Mammary epithelial cell (primary cell): ENCODE measurements around the gene SPPL2A.

Experiments
- EZH2 ChIP-seq: IDR thresholded peaks from 2 replicates; pipeline ENCODE4 v1.6.1; 2012; ENCODE audit warnings: low read length, inconsistent platforms, borderline replicate concordance
- TF ChIP-seq, protein P1 (sequence below), 2 donors: IDR thresholded peaks in 1 of 2; conservative IDR thresholded peaks in 1 of 2; 2 replicates each; pipeline ENCODE4 v1.5.1; 2011 to 2012; ENCODE audit warnings: inconsistent platforms in 2 of 2, low read length in 2 of 2, mild to moderate bottlenecking in 2 of 2, control low read depth in 1 of 2, low read depth in 1 of 2; ENCODE audit not compliant: insufficient read depth in 1 of 2; ENCODE audit errors: extremely low read depth in 1 of 2

DNA sequence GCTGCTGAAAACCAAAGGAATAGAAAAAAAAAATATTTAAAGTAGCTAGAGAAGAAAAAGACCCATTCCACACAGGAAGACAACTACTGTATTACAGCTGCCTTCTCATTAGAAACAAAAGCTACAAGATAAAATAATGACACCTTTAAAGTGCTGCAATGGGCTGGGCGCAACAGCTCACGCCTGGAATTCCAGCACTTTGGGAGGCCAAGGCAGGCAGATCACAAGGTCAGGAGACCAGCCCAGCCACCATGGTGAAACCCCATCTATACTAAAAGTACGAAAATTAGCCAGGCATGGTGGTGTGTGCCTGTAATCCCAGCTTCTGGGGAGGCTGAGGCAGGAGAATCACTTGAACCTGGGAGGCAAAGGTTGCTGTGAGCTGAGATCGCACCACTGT lies 110.0 kb downstream of the SPPL2A start:
- TF ChIP-seq, protein P1, sequence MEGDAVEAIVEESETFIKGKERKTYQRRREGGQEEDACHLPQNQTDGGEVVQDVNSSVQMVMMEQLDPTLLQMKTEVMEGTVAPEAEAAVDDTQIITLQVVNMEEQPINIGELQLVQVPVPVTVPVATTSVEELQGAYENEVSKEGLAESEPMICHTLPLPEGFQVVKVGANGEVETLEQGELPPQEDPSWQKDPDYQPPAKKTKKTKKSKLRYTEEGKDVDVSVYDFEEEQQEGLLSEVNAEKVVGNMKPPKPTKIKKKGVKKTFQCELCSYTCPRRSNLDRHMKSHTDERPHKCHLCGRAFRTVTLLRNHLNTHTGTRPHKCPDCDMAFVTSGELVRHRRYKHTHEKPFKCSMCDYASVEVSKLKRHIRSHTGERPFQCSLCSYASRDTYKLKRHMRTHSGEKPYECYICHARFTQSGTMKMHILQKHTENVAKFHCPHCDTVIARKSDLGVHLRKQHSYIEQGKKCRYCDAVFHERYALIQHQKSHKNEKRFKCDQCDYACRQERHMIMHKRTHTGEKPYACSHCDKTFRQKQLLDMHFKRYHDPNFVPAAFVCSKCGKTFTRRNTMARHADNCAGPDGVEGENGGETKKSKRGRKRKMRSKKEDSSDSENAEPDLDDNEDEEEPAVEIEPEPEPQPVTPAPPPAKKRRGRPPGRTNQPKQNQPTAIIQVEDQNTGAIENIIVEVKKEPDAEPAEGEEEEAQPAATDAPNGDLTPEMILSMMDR (conservative IDR thresholded peaks at IDR 0.05 in 1 of 2, IDR thresholded peaks at IDR 0.05 in 1 of 2; ENCODE audit: extremely low read depth in 1 of 2, insufficient read depth in 1 of 2, low read depth in 1 of 2, low read length in 2 of 2) = no peak
- TF ChIP-seq EZH2 = no peak
